ENCODE data around the gene PDCD1. TPM values are rescaled to one million over a fixed set of nuclear protein-coding genes. Genes with fewer than 3 reads are reported as not detected.

Gene PDCD1
- total RNA-seq, 1 donor from 2014 or later = 1.8 TPM

DNA sequence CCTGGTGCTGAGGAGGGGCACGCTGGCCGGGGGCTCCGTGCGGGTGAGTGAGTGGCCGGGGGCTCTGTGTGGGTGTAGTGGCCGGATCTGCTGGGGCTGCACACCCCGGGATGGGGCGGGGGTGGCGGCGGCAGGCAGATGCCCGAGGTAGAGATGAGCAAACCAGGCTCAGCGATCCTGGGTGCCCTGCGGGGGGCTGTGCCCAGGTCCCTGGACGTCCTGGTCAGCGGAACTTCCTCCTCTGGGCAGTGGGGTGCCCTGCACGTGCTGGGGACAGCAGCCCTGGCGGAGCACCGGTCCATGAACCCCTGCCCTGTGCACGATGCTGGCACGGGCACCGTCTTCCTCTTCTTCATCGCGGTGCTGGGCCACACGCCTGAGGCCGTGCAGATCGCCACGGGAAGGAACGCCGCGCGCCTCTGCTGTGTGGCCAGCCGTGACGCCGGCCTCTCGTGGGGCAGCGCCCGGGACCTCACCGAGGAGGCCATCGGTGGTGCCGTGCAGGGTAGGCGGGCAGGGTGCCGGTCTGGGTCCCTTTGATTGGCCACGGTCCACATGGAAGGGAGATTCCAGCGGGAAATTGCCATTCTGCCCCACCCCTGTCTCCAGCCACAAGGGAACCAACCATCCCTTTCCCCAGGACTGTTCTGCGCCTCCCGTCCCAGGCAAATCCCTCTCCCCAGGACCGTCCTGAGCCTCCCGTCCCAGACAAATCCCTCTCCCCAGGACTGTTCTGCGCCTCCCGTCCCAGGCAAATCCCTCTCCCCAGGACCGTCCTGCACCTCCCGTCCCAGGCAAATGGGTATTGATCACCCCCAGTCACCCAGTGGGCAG lies 43.8 kb downstream of the PDCD1 start:
- Histone ChIP-seq H3K9me3 (no peaks in the 10 kb centered on the region), H3K4me3 (no peak overlapping the region), H3K27ac (no peak overlapping the region), H3K4me1 (no peaks in the 10 kb centered on the region), H3K27me3 (no peaks in the 10 kb centered on the region), H3K36me3 (no peaks in the 10 kb centered on the region)
- DNase-seq (peak; percentile 60), ATAC-seq (no peak)
- TF ChIP-seq, protein P1, sequence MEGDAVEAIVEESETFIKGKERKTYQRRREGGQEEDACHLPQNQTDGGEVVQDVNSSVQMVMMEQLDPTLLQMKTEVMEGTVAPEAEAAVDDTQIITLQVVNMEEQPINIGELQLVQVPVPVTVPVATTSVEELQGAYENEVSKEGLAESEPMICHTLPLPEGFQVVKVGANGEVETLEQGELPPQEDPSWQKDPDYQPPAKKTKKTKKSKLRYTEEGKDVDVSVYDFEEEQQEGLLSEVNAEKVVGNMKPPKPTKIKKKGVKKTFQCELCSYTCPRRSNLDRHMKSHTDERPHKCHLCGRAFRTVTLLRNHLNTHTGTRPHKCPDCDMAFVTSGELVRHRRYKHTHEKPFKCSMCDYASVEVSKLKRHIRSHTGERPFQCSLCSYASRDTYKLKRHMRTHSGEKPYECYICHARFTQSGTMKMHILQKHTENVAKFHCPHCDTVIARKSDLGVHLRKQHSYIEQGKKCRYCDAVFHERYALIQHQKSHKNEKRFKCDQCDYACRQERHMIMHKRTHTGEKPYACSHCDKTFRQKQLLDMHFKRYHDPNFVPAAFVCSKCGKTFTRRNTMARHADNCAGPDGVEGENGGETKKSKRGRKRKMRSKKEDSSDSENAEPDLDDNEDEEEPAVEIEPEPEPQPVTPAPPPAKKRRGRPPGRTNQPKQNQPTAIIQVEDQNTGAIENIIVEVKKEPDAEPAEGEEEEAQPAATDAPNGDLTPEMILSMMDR (IDR thresholded peaks at IDR 0.05) = no peak
- intact Hi-C loops (cut with DNase I) = no loop called here

DNA sequence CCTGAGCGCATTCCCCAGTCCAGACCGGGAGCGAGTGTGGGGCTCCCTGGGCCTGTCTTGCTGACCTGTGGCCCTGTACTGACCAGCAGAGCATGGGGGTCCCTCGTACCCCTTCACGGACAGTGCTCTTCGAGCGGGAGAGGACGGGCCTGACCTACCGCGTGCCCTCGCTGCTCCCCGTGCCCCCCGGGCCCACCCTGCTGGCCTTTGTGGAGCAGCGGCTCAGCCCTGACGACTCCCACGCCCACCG lies 44.4 kb downstream of the PDCD1 start:
- H3K27ac ChIP-seq = no peak overlapping the region
- H3K36me3 ChIP-seq = no peaks in the 10 kb centered on the region
- no peak for ATAC-seq
- H3K4me1 ChIP-seq = no peaks in the 10 kb centered on the region
- intact Hi-C loops (cut with DNase I) = no loop called here
- H3K27me3 ChIP-seq = no peaks in the 10 kb centered on the region
- DNase-seq = no peak
- no peak overlapping the region for H3K4me3 ChIP-seq
- no peaks in the 10 kb centered on the region for H3K9me3 ChIP-seq
- TF ChIP-seq, protein P1 (IDR thresholded peaks at IDR 0.05) = no peak

DNA sequence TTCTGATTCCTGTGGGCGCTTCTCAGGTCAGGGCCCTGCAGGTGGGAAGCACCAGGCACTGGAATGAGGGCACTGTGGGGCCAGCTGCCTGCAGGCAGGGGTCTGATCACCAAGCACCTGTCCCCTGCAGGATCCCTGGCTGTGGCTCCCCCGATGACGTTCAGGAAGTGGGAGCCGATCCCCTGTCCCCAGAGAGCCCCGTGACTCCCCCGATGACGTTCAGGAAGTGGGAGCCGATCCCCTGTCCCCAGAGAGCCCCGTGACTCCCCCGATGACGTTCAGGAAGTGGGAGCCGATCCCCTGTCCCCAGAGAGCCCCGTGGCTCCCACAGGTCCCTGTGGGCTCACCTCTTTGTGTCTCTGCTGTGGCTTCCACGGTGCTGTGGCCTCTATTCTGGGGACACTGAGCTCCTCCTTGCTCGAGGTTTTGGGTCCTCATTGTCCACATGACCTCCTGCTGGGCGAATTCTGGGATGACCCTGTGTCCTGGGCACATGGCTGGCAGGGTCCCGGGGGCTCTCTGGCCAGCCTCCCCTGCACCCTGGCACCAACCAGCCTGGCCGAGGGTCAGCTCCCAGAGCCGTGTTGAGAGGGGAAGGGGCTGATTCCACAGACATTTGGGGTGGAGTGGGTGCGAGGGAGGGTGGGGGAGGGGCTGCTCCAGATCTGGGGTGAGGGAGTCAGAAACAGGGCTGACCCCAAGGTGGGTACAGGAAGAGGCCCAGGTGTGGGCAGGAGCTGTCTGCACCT lies 44.9 kb downstream of the PDCD1 start:
- H3K4me1 ChIP-seq = no peaks in the 10 kb centered on the region
- H3K9me3 ChIP-seq = no peaks in the 10 kb centered on the region
- TF ChIP-seq, protein P1 (IDR thresholded peaks at IDR 0.05) = no peak
- no peak for ATAC-seq
- H3K4me3 ChIP-seq = no peak overlapping the region
- peak; percentile 34 for DNase-seq
- no peak overlapping the region for H3K27ac ChIP-seq
- intact Hi-C loops (cut with DNase I) = no loop called here
- no peaks in the 10 kb centered on the region for H3K27me3 ChIP-seq
- no peaks in the 10 kb centered on the region for H3K36me3 ChIP-seq

DNA sequence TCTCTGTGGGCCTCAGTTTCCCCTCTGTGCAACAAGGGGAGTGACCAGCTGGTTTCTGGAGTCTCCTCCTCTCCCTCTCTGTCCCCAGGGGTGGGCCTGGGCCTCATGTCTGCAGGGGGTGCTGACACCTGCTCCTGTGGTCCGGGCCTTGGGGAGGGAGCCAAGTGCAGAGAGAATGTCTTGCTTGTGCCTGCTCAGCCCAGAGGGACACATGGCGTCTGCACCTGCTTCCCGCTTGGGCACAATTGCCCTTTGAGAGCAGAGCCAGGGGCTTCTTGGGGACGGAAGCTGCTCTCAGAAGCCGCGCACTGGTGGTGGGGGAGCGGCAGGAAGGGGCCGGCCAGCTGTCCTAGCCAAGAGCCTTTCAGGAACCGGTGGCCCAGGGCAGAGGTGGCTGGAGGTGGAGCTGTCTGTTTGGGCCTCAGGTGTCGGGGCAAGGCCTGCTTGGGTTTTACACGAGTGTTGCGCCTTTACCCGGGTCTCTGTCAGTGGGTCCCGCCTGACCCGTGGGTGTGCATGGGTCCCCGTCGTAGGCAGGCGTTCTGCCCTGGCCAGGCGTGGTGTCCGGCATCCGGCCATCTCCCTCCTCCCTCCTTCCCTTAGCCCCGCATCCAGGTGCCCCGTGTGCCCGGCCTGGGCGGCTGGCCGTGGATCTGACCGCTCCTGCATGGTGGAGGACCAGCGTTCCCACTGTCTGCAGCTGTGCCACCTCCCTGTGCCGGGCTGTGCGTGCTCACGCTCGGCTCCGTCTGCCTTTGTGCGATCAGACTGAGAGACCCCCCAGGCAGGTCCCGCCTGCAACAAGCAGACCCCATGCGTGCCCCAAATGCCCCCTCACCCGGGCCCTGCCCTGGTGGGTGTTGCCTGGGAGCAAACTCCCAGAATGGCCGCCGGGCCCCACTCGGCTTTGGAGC lies 45.7 kb downstream of the PDCD1 start:
- no peaks in the 10 kb centered on the region for H3K27me3 ChIP-seq
- ATAC-seq (no peak), DNase-seq (peak; percentile 66)
- no peak overlapping the region for H3K27ac ChIP-seq
- H3K4me3 ChIP-seq = no peak overlapping the region
- intact Hi-C loops (cut with DNase I) = no loop called here
- no peaks in the 10 kb centered on the region for H3K4me1 ChIP-seq
- no peaks in the 10 kb centered on the region for H3K36me3 ChIP-seq
- H3K9me3 ChIP-seq = no peaks in the 10 kb centered on the region
- TF ChIP-seq, protein P1 (IDR thresholded peaks at IDR 0.05) = no peak

DNA sequence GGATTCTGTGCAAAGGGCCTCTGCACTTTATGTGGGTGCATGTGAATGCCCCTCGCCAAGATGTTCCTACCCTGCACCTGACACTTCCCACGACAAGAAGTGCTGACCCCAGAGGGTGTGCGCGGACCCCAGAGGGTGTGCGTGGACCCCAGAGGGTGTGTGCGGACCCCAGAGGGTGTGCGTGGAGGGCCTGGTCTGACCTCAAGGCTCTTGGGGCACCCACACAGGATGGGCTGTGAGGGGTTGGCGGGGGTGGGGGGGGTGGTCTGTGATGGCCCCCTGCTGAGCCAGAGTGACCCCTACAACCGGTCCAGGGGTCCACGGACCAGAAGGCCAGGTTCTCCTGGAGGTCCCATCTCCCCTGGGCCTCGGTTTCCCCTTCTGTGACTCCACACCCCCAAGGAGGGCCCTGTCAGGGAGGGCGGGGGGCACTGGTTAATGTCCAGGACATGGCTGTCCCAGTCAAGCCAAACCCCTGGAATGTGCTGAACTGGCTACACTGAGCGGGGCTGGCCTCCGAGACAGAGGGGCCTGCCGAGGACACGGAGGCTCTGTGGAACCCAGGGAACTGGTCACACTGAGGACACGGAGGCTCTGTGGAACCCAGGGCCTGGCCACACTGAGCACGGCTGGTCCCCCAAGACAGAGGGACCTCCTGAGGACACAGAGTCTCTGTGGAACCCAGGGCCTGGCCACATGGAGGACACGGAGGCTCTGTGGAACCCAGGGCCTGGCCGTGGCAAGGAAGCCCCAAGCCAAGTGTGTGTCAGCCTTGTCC lies 46.6 kb downstream of the PDCD1 start:
- DNase-seq (peak; percentile 57), ATAC-seq (no peak)
- H3K4me3 ChIP-seq = no peak overlapping the region
- H3K4me1 ChIP-seq = no peaks in the 10 kb centered on the region
- TF ChIP-seq, protein P1 (IDR thresholded peaks at IDR 0.05) = no peak
- H3K27me3 ChIP-seq = no peaks in the 10 kb centered on the region
- no peaks in the 10 kb centered on the region for H3K36me3 ChIP-seq
- no peak overlapping the region for H3K27ac ChIP-seq
- no peaks in the 10 kb centered on the region for H3K9me3 ChIP-seq
- intact Hi-C loops (cut with DNase I) = no loop called here
